ENCODE data around the gene RITA1.

The RITA1 gene

DNA sequence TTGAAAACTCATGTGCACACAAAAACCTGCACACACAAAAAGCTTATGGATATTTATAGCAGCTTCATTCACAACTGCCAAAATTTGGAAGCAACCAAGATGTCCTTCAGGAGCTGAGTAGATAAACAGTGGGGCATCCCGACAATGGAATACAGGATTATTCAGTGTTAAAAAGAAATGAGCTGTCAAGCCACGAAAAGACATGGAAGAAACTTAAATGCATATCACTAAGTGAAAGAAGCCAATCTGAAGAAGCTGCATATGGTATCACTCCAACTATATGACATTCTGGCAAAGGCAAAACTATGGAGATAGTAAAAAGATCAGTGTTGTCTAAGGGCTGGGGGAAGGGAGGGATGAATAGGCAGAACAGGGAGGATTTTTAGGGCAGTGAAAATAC is 30.5 kb downstream of the RITA1 start:
- H3K4me2 ChIP-seq (ENCODE audit: low read length), result no peak overlapping the region
- H3K27me3 ChIP-seq (ENCODE audit: low read depth, low read length), result no peaks in the 10 kb centered on the region; the same call in 1 of the 2 replicates
- no peak for TF ChIP-seq EZH2phosphoT487 (IDR thresholded peaks at IDR 0.05; ENCODE audit: low read depth)
- TF ChIP-seq, protein P1, sequence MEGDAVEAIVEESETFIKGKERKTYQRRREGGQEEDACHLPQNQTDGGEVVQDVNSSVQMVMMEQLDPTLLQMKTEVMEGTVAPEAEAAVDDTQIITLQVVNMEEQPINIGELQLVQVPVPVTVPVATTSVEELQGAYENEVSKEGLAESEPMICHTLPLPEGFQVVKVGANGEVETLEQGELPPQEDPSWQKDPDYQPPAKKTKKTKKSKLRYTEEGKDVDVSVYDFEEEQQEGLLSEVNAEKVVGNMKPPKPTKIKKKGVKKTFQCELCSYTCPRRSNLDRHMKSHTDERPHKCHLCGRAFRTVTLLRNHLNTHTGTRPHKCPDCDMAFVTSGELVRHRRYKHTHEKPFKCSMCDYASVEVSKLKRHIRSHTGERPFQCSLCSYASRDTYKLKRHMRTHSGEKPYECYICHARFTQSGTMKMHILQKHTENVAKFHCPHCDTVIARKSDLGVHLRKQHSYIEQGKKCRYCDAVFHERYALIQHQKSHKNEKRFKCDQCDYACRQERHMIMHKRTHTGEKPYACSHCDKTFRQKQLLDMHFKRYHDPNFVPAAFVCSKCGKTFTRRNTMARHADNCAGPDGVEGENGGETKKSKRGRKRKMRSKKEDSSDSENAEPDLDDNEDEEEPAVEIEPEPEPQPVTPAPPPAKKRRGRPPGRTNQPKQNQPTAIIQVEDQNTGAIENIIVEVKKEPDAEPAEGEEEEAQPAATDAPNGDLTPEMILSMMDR (IDR thresholded peaks at IDR 0.05; ENCODE audit: low read depth, low read length), result no peak
- no peak overlapping the region for H3K9ac ChIP-seq (ENCODE audit: low read length)
- no peaks in the 10 kb centered on the region for H3K36me3 ChIP-seq (replicated peaks; ENCODE audit: low read depth, low read length)
- H3K4me3 ChIP-seq (ENCODE audit: low read length), result no peak overlapping the region
- peaks cover 27% of the 10 kb centered on the region for H3K4me1 ChIP-seq (ENCODE audit: low read length)
- no peaks in the 10 kb centered on the region for H3K79me2 ChIP-seq (ENCODE audit: low read length)
- no peak overlapping the region for H3K27ac ChIP-seq (ENCODE audit: low read length)
- no peak overlapping the region for H2AFZ ChIP-seq (ENCODE audit: low read depth, low read length)
- no peaks in the 10 kb centered on the region for H3K9me3 ChIP-seq (ENCODE audit: insufficient read depth, low read length)
- no peaks in the 10 kb centered on the region for H4K20me1 ChIP-seq (ENCODE audit: insufficient read depth, low read length)

DNA sequence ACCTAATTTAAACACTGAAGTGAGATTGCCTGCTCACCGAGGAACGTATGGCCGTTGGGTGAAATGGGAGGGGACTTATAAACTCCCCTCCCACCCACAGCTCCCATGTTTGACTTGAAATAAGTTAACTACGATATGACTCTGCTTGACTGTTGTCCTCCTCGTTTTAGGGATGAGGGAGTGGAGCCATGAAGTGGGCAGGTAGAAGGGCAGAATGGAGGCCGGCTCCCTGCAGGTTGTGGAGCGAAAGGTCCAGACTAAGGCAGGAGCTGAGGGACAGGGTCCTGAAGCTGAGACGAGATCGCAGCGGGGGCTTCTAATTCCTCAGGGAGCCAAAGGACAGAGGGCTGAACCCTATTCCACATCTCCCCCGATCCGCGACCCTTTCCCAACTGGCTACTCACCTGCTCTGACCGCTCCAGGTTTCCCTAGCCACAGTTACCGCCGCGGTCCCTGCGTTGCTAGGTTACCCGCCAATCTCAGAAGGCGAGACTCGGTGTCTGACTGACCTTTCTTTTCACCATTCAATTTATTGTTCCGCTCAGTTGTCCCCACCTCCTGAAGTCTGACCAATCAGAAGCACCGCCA is 35.2 kb downstream of the RITA1 start:
- no peaks in the 10 kb centered on the region for H3K36me3 ChIP-seq (replicated peaks; ENCODE audit: low read depth, low read length)
- H3K9me3 ChIP-seq (ENCODE audit: insufficient read depth, low read length), result no peaks in the 10 kb centered on the region
- H3K27me3 ChIP-seq (ENCODE audit: low read depth, low read length), result no peaks in the 10 kb centered on the region; the same call in 1 of the 2 replicates
- no peak for TF ChIP-seq EZH2phosphoT487 (IDR thresholded peaks at IDR 0.05; ENCODE audit: low read depth)
- TF ChIP-seq, protein P1 (IDR thresholded peaks at IDR 0.05; ENCODE audit: low read depth, low read length), result no peak
- peak overlapping the region; percentile 58 for H3K9ac ChIP-seq (ENCODE audit: low read length)
- no peak overlapping the region for H3K27ac ChIP-seq (ENCODE audit: low read length)
- H3K4me1 ChIP-seq (ENCODE audit: low read length), result peaks cover 27% of the 10 kb centered on the region
- peaks cover 27% of the 10 kb centered on the region for H3K79me2 ChIP-seq (ENCODE audit: low read length)
- no peaks in the 10 kb centered on the region for H4K20me1 ChIP-seq (ENCODE audit: insufficient read depth, low read length)
- peak overlapping the region; percentile 98 for H3K4me2 ChIP-seq (ENCODE audit: low read length)
- H3K4me3 ChIP-seq (ENCODE audit: low read length), result peak overlapping the region; percentile 91
- peak overlapping the region; percentile 72 for H2AFZ ChIP-seq (ENCODE audit: low read depth, low read length)

DNA sequence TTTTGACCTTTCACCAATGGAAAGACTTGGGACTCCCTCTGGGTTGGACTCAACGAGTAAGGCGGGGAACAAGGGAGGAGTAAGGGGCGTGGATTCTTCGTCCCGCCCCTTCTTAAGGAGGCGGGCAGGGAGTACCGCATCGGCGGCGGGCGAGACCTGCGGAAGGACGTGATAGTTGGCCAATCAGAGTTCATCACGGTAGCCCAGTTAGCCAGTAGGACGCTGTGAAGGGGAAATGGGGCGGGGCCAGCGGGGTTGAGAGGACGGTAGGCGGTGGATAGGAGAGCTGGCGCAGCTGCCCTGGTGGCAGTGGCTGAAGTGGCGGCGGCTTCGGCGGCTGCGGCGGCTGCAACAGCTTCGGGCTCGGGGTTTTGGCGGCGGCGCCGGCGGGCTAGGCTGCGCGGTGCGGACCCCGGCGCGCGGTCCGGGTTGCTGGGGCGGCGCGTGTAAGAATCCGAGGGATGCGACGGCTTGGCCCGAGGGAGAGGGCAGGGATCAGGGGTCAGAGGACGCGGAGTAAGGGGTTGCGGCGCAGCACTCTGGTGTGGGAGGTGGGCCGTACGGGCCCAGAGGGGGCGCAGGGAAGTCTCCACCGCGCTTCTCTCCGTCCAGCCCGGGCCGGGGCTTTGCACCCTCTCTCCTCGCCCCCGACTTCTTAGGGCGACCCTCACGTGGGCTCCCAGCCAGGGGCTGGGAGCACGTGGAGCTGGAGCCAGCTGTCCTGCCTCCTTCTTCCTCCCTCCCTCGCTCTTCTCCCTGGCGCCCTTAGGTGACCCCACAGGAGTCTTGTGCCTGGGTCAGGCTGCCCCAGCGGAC is 35.9 kb downstream of the RITA1 start, which contains the start of gene TPCN1:
Gene TPCN1, plus strand, starts transcription at position 284 of the 816 bp plus-strand sequence. CDS start 5,389 bp downstream, outside the sequence.
- Histone ChIP-seq H3K9ac (ENCODE audit: low read length) (peak within 1 kb of the TSS; percentile 85), H3K36me3 (replicated peaks; ENCODE audit: low read depth, low read length) (no peaks in the 10 kb centered on the region), H4K20me1 (ENCODE audit: insufficient read depth, low read length) (no peaks in the 10 kb centered on the region), H3K27me3 (ENCODE audit: low read depth, low read length) (no peaks in the 10 kb centered on the region; the same call in 1 of the 2 replicates), H3K4me2 (ENCODE audit: low read length) (peak within 1 kb of the TSS; percentile 98), H3K79me2 (ENCODE audit: low read length) (peaks cover 27% of the 10 kb centered on the region), H3K4me3 (ENCODE audit: low read length) (peak within 1 kb of the TSS; percentile 93), H3K9me3 (ENCODE audit: insufficient read depth, low read length) (no peaks in the 10 kb centered on the region), H2AFZ (ENCODE audit: low read depth, low read length) (peak within 1 kb of the TSS; percentile 72), H3K27ac (ENCODE audit: low read length) (peak within 1 kb of the TSS; percentile 51), H3K4me1 (ENCODE audit: low read length) (peaks cover 23% of the 10 kb centered on the region)
- TF ChIP-seq EZH2phosphoT487 (IDR thresholded peaks at IDR 0.05; ENCODE audit: low read depth), result no peak
- TF ChIP-seq, protein P1 (IDR thresholded peaks at IDR 0.05; ENCODE audit: low read depth, low read length), result no peak

Data from OCI-LY3 (cell line).